ENCODE measurements around the gene MESD. TPM values are rescaled to one million over a fixed set of nuclear protein-coding genes. Genes with fewer than 3 reads are reported as not detected.

The MESD gene
- 24.0 and 25.0 TPM in 2 replicates for total RNA-seq

GRCh38 chr15:80989518-80990478 lies at the start of gene MESD:
TSS of gene MESD (minus strand) at chr15:80989819. CDS start at chr15:80989791, 28 bp downstream.

DNA sequence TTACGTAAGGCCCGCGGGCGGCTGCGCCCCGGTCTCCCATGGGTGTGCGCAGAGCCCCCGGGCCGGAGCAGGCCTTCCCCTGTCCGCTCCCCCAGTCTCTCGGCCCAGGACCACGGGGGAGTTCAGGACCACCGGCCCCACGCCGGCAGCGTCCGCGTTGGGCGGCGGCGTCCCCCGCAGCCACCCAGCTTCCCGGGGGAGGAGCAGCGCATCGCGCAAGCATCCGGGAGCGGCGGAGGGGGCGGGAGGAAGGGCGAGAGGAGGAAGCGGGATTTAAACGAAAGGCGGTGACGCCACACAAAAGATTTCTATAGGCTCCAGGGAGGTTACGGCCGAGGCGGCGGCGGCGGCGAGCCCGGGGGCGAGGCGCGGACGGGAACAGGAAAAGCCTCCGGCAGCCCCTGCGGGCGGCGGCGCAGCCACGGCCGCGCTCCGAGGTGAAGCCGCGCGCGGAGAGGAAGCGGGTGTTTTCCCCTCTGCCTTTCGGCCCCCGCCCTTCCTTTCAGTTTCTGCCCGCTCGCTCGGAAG lies 11.1 kb upstream of the MESD start, which contains the start of gene TLNRD1:
Gene TLNRD1, plus strand, starts transcription at position 300 of the 528 bp plus-strand sequence. CDS start 1,349 bp downstream, outside the sequence.

Other genes with a start within 250 kb of the MESD start
- 3.0 and 5.0 TPM in 2 replicates for gene CEMIP, start 210.4 kb downstream of the MESD start, total RNA-seq
- gene TLNRD1, start 11.1 kb upstream of the MESD start, total RNA-seq = 10.8 and 19.8 TPM in 2 replicates
- not detected in 2 replicates for gene CFAP161, start 144.5 kb upstream of the MESD start, total RNA-seq
- gene IL16, start 207.1 kb upstream of the MESD start, total RNA-seq = 2.7 and 3.2 TPM in 2 replicates